GM12873 (cell line): Measurements from ENCODE around the gene MADD.

Source experiments
- TF ChIP-seq, protein P1 (sequence below): IDR thresholded peaks from 2 replicates; pipeline ENCODE4 v1.5.1; 2012; ENCODE audit warnings: low read depth, mild to moderate bottlenecking, moderate library complexity, low read length, control low read depth; ENCODE audit not compliant: insufficient read depth; ENCODE audit errors: missing control alignments

MADD gene

DNA sequence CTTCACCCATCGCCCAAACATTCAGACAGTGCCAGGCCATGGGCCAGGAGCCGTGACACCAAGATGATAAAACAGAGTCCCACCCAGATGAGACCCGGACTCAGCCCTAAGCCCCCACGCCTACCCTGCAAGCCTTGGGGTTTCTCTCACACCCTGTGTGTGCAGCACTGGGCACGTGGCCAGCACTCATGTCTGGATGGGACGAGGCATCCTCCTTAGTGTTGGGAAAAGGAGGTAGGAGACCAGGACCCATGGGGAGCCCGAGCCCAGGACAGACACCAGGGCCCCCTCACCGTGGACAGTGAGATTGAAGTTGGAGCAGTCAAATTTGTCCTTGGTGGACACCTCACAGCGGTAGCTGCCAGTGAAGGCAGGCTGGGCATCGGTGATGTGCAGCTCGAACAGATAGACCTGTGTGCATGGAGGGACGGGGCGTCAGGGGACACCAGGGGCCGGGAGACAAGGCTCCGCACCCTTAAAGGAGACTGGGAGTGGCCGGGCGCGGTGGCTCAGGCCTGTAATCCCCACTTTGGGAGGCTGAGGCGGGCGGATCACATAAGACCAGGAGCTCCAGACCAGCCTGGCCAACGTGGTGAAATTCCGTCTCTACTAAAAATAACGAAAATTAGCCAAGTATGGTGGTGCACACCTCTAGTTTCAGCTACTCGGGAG, 78.3 kb downstream of the MADD start:
- TF ChIP-seq, protein P1, sequence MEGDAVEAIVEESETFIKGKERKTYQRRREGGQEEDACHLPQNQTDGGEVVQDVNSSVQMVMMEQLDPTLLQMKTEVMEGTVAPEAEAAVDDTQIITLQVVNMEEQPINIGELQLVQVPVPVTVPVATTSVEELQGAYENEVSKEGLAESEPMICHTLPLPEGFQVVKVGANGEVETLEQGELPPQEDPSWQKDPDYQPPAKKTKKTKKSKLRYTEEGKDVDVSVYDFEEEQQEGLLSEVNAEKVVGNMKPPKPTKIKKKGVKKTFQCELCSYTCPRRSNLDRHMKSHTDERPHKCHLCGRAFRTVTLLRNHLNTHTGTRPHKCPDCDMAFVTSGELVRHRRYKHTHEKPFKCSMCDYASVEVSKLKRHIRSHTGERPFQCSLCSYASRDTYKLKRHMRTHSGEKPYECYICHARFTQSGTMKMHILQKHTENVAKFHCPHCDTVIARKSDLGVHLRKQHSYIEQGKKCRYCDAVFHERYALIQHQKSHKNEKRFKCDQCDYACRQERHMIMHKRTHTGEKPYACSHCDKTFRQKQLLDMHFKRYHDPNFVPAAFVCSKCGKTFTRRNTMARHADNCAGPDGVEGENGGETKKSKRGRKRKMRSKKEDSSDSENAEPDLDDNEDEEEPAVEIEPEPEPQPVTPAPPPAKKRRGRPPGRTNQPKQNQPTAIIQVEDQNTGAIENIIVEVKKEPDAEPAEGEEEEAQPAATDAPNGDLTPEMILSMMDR = no peak

GRCh38 chr11:47348859-47349258, 78.9 kb downstream of the MADD start:
- TF ChIP-seq, protein P1 = peak; percentile 52

- TF ChIP-seq, protein P1 = no peak
Measured at GRCh38 chr11:47349521-47350095, 79.7 kb downstream of the MADD start.

DNA sequence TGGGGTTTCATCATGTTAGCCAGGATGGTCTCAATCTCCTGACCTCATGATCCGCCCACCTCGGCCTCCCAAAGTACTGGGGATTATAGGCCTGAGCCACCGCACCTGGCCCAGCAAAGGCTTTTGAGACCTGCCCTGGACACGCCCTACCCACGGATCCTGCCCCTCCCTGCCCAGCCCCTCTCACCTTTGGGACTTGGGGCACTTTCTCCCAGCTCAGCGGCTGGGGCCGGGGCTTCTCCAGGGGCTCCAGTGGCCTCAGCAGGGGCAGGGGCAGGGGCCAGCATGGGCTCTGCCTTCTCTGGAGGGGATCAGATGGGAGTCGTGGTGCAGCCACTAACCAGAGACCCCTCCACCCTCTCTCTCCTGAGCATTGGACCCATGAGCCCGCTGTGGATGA, 80.4 kb downstream of the MADD start:
- TF ChIP-seq, protein P1 = no peak

- TF ChIP-seq, protein P1 = no peak
Measured at GRCh38 chr11:47351156-47352126, 81.5 kb downstream of the MADD start.

GRCh38 chr11:47352556-47352955, 82.6 kb downstream of the MADD start, which contains the start of gene MYBPC3:
TSS of gene MYBPC3 (minus strand) at chr11:47352702. CDS start at chr11:47352647, 55 bp downstream.
- TF ChIP-seq, protein P1 = no peak
